ENCODE results near the gene ZBTB45.

The ZBTB45 gene

GRCh38 chr19:58519355-58520256 lies at the start of gene ZBTB45:
TSS of gene ZBTB45 (minus strand) at chr19:58519810. CDS start at chr19:58517673, 2,137 bp downstream.
- DNase-seq: peak; percentile 93

DNA sequence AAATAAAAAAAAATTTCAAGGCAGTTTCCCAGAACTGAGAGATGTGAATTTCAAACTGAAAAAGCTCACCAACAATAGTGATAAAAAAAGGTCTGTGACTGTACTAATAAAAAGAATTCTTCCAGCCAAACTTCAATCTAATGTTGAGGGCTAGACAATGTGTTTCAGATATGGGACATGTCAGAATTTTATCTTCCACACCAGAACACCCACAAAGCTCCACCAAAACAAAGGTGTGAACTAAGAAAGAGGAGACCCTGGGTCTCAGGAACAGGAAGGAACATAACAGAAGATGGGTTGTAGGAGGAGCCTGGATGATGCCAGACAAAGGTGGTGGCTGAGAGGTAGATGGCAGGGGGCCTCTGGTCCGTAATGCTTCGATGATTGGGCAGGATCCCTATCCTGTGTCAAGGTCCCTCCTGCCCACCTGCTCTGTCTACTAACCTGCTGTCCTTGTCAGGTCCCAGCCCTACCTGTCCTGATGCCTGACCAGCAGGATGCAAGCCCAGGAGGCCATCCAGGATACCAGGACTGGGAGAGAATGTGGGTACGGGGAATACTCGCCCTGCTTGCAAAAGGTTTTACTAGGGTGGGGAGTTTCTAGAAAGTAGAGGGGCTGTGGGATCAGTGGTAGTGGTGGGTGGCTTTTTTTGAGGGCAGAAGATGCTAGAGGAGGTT lies 49.0 kb upstream of the ZBTB45 start:
- no peak for DNase-seq

DNA sequence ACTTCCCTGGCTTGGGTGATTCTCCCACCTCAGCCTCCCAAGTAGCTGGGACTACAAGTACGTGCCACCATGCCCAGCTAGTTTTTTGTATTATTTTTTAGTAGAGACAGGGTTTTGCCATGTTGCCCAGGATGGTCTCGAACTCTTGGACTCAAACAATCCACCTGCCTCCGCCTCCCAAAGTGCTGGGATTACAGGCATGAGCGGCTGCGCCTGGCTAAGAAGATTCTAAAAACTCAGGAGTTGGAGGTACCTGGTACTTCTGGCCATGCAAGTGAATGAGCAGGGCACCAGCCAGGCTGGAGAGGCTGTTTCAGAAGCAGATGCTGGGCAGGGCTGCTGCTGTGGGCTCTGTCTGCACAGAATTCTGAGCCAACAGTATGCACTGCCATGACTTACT lies 47.4 kb upstream of the ZBTB45 start:
- no peak for DNase-seq

GRCh38 chr19:58563823-58564222 lies 44.2 kb upstream of the ZBTB45 start:
- DNase-seq: no peak

DNA sequence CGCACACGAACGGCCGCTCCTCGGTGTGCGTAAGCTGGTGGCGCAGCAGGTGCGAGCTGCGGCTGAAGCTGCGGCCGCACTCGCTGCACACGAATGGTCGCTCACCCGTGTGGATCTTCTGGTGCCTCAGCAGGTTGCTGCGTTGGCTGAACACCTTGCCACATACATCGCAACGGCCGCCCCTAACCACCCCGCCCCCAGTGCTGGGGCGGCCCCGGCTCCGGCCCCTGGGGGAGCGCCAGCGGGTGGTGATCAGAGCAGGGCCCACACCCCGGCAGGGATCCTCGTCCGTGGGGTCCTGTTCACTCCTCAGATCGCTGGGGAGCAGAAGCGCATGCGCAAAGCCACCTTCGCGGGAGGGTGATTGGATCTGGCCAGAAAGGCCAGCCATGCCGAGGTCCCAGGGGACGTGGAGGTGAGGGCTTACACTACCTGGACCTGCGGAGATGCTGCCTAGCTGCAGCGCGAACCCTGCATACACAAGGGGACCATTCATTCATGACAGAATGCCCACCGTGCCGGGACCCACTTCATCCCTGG lies 43.5 kb upstream of the ZBTB45 start:
- peak; percentile 35 for DNase-seq

DNA sequence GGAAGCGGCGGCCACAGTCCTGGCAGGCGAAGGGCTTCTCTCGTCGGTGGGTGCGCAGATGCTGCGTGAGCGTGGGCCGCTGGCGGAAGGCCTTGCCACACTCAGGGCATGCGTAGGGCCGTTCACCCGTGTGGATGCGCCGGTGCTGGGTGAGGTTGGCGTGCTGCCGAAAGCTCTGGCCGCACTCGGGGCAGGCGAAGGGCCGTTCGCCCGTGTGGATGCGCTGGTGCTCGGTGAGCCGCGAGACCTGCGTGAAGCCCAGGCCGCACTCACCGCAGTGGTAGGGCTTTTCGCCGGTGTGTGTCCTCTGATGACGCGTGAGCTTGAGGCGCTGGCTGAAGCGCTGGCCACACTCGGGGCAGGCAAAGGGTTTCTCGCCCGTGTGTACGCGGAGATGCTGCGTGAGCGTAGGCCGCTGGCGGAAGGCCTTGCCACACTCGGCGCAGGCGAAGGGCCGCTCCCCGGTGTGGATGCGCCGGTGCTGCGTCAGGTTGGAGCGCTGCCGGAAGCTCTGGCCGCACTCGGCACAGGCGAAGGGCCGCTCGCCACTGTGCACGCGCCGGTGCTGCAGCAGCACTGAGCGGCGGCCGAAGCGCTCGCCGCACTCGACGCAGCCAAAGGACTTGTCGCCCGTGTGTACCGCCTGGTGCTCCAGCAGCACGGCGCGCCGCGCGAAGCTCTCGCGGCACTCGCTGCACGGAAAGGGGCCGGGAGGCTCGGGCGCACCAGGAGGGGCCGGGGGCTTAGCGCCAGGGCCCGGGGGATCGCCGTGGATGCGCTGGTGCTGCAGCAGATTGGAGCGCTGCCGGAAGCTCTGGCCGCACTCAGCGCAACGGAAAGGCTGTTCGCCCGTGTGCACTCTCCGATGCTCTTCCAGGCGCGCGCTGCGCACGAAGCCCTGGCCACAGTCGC lies 42.8 kb upstream of the ZBTB45 start:
- peak; percentile 41 for DNase-seq

DNA sequence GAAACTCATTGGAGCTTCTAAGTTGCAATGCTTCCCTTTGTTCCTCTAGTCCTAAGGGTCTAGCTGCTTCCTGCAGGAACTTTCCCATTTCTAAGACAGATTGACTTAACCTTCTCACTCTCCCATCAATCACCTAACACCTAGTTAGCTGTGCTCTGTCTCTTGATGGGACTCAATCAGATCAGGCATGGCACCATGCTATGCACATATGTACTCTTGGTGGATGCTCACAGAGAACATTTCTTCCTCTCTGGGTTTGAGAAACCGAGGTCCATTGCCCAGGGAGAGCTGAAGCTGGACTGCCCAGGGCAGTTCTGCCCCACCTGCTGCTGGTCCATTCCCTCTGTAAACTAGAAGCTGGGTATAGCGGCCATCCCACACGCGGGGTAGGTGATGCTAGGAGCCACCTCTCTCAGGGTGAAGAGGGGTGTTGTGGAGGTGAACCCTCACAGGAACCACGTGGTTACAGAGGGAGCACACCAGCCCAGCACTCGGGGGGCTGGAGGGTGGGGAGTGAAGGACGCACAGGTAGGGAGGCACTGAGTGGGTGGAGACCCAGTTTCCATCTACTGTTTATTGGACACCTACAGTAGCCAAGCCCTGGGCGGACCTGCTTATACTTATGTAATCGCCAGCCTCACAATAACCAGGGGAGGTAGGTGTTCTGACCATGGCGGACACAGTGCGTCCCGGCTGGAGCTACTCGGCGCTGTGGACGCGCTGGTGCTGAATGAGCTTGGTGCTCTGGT lies 41.9 kb upstream of the ZBTB45 start:
- DNase-seq: no peak

DNA sequence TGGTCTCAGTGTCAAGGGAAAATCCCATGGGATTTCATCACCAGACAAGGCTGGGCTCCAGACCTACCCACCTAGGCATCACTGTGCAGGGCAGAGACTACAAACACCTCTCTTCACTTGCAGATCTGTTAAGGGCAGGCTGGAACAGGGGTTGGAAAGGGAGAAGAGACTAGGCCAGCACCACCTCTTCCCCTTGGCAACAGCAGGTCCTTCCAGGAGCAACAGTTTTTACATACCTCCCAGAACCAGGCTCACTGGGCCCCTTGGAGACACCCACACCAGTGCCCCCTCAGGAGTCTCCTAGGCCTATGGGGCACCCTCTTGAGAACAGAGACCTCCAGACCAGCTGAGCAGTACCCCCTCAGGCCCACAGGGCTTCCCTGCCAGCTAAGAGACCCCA lies 41.3 kb upstream of the ZBTB45 start:
- DNase-seq: no peak

- no peak for DNase-seq
These were observed 40.6 kb upstream of the ZBTB45 start for GRCh38 chr19:58560007-58560887.

DNA sequence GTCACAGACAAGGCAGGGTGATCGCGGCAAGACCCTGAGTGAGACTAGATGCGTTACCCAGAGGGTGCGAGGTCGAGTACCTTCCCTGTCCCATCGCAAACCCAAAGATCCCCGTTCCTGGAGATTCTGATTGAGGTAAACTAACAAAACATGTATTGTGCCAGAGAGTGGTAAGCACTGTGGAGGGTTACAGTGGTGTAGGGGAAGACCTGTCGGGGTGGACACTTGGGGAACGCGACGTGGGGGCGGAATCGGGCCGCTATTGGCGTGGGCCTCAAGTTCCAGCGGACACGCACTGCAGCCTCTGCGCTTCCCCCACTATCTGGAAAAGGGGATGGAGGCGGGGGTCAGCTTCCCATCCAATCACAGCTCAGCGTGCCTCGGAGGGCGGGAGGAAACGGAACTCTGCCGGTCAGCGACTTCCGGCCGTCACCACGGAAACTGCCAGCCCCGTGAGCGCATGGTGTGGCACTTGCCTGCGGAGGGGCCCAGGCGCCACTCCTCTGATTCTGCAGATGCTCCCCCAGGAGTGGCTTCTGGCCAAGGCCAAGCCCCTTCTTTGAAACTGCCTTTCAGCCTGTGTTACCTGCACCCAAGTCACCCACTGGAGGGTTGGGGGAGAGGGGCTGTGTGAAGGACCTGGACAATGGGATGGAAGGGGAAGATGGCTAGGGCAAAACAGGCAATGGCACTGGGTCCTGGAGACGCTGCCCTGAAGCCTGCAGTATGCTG lies 39.8 kb upstream of the ZBTB45 start:
- peak; percentile 68 for DNase-seq

DNA sequence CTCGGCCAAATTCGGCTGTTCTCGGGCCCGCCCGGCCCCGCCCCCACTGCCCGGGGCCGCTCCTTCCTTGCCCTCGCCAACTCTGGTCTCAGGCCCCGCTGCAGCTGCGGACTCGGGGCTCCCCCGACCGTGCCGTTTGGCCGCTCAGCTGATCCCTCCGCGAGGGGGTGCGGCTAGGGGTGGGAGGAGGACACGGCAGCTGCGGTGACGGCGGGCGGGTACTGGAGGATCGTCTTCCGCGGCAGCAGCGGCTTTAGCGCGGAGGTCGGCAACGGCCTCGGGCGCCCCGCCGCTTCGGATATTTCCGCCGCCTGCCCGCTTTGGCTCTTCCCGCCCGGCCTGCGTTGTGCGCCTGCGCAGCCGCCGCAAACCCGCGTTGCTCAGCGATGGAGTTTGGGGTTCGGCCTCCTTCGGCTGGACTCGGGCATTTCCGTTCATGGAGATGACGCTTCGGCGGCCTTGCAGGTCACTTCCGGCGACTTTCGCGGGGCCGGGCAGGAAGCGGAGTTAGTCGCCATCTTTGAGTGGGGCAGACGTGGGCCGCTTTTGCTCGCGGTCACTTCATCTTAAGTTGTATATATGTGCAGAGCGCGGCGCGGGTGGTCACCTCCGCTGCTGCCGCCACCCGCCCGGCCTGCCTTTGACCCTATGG lies 39.1 kb upstream of the ZBTB45 start:
- peak; percentile 100 for DNase-seq

- DNase-seq: peak; percentile 65
These were observed 38.5 kb upstream of the ZBTB45 start, which contains the start of gene UBE2M for GRCh38 chr19:58558066-58558622. TSS of gene UBE2M (minus strand) at chr19:58558611. CDS start at chr19:58558381, 230 bp downstream.

GRCh38 chr19:58557221-58558065 lies 37.8 kb upstream of the ZBTB45 start:
- DNase-seq: peak; percentile 31

GRCh38 chr19:58556622-58557220 lies 37.1 kb upstream of the ZBTB45 start:
- no peak for DNase-seq

GRCh38 chr19:58555920-58556621 lies 36.5 kb upstream of the ZBTB45 start:
- DNase-seq: no peak

DNA sequence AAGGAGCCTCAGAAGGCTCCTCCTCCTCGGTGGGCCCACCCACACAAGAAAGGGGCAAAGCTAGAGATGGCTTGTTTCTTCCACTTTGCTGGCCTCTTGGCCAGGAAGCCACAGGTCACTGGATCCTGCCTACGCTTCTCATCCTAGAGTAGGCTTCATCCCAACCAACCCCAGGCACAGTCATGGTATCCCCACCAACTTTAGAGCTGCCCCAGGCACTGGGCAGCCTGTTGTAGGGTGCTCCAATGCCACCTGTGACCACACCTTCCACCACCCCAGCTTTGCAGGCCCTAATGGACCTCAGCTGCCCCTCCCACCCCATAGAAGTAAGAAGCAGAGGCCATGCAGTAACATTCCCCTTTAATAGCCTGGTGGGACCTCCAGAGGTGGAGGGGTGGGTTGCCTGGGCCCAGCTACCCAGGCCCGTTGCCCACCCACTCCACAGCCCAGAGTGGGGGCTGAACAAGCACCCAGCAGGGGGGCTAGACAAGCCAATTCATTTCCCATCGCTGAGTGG lies 35.8 kb upstream of the ZBTB45 start:
- no peak for DNase-seq
